Glomerular endothelial cell (primary cell): Measurements from ENCODE around the gene DDX10. TPM values are rescaled to one million over a fixed set of nuclear protein-coding genes. Genes with fewer than 3 reads are reported as not detected.
"Not testable (repeated sequence)": the region's sequence is repeated elsewhere in the genome, so short reads cannot be mapped to it uniquely, and the experiment has no call there.

Source experiments
- DNase-seq: peaks from one replicate; pipeline ENCODE4 v3.0.0-alpha.2; 2011; ENCODE audit warnings: low read depth, low spot score; ENCODE audit errors: extremely low read depth
- total RNA-seq: library from RNA; depleted of rRNA; stranded (reverse); fragments of >200 nt; gene quantifications from 2 replicates; pipeline ENCODE4 v1.2.3, GENCODE V29; 2015

DDX10 gene
- total RNA-seq, 1 donor from 2014 or later = 32.7 TPM

DNA sequence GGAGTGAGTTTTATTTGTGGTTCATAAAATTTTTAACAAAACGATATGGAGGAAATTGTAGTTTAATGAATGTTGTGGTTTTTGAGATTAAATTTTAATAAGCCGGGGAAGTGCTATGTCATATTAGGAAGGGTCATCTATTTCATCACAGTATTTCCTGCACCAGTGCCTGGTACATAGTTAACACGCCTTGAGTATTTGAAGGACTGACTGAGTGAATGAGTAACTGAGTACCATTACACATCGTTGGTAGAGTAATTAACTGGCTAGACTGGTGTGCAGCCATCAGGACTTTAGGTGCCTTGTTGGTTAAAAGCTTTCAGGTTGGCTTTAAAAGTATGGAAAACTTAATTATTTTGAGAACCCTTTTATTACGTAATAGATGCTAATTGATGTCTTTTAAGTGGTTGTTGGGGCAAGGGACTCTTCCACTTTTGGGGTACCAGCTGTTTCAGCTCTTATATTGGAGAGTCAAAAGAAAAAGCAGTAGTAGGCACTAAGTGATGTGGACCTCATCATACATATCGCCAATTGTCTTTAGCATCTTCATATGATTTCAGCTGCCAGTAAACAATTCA, 101.8 kb downstream of the DDX10 start:
- no peak for DNase-seq

DNA sequence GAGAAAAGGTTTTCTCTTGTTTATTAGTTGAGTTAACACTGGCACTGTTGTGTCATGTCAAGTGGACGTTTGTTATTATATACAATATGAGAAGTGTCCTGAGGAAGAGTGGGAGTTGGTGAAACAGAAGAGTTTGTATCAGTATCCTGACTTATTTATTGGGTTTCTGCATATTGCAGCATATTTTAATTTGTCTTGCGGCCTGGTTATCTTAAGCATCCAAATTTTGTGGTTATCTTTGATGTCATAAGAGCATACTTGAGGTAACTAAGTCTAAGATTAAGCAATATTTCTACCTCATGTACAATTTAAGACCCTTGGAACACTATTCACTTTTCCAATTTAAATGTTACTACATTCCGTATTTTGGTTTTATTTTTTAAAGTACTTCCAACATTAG, 103.5 kb downstream of the DDX10 start:
- no peak for DNase-seq

DNA sequence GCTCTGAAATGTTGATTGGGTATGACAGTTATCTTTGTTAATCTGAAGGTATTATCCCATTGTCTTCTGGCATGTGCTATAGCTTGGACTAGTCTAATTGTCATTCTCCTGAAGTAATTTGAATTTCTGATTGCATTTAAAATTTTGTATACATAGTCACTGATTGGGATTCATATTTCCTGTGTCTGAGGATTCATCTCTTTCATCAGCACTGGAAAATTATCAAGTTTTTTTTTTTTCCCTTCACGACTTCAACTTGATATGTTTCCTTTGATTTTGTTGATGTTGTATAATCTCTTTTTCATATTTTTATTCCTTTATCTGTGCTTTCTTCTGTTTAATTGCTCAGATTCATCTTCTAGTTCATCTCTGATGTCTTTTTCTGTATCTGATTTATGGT, 104.1 kb downstream of the DDX10 start:
- DNase-seq = no peak

DNA sequence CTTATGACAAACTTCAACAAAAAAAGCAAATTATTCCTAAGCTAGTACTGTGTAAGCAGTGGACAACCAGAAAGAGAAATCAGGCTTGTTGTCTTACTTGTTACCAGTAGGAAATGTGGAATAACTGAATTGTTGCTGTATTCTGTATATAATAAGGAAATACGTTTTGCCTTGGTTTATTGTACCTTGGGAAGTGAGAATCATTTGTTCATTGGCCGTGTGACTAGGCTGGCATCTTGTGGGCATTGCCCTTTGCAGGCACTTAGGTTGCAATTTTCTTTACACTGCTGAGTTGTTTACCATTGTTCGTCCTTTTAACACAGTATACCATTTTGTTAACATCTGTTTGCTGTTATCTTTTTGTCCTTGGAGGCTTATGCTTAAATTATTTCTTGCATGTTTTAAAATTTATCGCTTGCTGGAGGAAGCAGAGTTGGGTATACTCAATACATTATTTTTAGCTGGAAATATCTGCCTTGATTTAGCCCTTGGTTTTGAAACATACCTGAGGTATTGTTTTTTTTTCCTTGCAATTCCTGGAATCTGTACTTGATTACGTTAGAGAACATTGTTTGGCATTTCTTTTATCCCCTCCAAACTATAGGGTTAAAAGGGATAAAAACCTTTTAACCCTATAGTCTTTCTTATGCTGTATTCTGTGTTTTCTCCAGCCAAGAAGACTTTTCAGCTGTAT, 109.3 kb downstream of the DDX10 start:
- DNase-seq = no peak

DNA sequence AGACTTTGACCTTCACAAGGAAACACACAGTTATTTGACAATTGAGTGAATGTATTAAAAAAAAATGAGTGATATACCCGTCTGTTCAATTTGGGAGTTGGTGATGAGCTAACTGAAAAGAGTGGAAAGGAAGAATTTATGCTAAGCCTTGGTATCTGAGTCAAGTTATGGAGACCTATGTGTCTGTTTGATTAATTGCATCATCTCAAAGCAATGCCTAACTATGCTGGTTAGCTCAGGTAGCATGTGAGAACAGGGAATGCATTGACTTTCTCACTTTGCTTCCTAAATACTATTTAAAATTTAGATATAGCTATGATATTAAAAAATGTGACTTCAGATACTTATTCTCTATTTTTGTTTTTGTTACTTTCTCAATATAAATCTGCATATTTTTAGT, 110.5 kb downstream of the DDX10 start:
- DNase-seq = no peak

DNA sequence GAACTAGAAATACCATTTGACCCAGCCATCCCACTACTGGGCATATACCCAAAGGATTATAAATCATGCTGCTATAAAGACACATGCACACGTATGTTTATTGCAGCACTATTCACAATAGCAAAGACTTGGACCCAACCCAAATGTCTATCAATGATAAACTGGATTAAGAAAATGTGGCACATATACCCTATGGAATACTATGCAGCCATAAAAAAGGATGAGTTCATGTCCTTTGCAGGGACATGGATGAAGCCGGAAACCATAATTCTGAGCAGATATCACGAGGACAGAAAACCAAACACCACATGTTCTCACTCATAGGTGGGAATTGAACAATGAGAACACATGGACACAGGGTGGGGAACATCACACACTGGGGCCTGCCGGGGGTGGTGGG, 114.3 kb downstream of the DDX10 start:
- DNase-seq = not testable (repeated sequence)

DNA sequence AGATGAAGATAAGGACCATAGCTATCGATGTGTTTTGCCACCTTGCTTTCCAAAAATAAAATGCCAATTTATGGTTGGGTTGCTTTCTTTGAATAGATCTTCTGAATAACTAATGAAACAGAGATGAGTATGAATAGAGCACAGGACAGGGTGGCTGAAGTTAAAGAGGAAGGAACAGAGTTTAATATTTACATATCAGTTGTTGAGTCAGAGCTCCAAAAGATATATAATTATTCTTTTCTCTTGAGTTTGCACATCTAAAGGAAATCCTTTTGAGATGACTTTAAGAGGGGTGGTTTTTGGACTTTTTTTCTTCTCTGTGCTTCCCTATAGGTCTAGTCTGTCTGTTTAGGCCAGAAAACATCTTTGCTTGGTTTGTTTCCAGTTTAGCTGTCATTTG, 115.2 kb downstream of the DDX10 start:
- DNase-seq = no peak

DNA sequence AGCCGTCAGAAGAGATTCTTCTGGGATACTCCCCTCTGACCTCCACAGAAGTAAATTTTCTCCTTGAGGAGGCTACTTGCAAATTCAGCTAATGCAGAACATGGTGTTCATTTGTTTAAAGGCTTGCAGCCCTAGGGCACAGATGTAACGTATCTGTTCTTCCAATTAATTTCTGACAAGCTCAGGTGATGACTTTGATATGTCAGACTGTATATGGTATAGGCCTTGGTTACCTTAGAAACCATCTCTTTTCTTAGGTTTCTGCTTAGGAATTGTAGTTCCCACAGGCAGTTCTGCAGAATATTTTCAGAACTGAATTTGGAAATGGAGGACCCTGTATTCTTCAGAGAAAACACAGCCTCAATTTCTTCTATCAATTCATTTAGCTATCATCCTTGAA, 117.1 kb downstream of the DDX10 start:
- no peak for DNase-seq

DNA sequence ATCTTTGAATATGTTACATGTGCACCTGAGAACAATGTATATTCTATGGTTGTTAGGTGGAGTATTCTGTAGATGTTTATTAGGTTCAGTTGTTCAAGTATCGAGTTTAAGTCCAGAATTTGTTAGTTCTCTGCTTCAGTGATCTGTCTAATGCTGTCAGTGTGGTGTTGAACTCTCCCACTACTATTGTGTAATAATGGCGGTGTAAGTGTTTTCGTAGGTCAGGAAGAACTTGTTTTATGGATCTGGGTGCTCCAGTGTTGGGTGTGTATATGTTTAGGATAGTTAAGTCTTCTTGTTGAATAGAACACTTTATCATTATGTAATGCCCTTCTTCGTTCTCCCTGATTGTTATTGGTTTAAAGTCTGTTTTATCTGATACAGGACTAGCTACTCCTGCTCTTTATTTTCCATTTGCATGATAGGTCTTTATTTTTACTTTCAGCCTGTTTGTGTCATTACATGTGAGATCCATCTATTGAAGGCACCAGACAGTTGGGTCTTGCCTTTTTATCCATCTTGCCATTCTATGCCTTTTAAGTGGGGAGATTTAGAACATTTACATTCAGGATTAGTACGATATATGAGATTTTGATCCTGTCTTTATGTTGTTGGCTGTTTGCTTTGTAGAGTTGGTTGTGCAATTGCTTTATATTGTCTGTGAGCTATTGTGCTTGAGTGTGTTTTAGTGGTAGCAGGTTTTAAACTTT, 121.6 kb downstream of the DDX10 start:
- no peak for DNase-seq

DNA sequence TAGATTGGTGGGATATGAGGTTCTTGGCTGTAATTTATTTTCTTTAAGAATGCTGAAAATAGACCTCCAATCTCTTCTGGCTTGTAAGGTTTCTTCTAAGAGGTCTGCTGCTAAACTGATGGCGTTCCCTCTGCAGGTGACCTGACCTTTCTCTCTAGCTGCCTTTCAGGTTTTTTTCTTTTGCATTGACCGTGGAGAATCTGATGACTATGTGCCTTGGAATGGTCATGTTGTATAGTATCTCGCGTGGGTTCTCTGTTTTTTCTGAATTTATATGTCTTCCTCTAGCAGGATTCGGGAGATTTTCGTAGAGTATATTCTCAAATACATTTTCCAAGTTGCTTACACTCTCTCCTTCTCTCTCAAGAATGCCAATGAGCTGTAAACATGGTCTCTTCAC, 122.2 kb downstream of the DDX10 start:
- DNase-seq = no peak

DNA sequence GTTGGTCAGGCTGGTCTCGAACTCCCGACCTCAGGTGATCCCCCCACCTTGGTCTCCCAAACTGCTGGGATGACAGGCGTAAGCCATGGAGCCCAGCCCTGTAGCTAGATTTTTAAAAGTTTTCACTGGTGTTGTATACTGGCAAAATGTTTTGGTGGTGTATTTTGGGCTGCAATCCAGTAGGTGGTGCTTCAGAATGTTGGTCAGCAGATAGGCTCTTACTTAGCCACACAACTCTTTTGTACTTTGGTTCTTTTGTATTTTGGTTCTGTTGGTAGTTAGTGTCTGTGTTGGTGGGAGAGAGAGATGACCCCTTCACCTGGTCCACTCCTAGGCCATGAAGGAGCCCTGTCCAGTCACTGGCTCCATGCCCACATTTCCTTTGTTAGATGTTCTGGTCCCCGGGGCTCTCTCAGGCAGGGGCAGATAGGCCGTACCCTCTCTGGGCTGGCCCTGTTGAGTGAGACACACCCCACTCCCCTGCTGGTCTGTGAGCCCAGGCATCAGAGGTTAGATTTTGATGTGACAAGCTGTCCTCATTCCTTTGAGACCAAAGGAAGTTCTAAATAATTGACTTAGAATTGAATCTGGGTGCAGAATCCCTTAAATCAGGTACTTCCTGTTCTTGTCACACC, 123.8 kb downstream of the DDX10 start:
- DNase-seq = peak; percentile 34

DNA sequence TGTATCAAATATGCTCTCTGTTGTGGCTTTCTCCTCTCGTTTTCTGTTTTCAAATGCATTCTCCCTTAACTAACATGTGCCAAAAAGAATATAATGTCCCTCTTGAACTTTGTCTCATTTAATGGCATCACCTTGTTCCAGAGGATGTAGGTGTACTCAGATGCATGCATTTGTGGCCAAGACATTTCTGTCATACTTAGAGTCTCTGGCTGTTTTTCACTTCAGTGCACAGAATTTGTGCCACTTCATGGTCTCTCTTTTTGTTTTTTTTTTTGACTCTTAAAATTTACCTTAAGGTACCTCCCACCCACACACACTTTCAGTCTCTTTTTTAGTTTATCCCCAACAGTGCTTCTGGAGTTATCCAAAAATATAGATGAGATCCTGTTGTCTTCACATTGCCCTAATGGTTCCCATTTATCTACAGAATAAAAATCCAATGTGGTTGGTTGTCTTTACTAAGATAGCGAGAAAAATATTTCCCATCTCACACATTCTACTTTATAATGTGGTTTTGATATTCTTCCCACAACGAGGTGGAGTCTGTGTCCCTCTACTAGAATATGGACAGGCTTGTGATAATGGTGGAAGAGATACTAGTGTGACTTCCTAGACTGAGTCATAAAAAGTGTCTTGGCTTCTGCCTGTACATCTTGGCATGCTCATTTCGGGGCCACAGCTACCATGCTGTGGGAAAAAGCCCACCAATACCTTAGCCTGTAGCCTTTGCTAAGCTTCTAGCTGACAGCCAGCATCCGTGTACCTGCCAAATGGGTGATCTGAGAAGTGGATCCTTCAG, 125.8 kb downstream of the DDX10 start:
- DNase-seq = no peak

DNA sequence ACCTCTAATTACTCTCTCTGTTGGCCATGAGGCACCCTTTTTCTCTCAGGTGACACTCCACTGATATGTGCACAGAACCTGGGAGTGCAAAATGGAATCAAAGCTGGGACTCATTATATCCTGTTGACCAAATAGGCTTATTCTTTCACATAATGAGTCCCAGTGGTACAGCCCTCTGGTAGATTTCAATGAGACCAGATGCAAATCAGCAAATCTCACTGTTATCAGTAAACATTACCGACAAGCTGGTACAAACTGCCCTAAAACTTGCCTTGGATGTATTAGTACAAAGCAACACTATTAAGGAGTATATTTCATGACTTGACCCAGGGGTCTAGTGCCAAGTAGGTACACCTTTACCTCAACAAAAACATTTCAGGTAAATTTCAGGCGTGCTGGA, 128.3 kb downstream of the DDX10 start:
- no peak for DNase-seq

DNA sequence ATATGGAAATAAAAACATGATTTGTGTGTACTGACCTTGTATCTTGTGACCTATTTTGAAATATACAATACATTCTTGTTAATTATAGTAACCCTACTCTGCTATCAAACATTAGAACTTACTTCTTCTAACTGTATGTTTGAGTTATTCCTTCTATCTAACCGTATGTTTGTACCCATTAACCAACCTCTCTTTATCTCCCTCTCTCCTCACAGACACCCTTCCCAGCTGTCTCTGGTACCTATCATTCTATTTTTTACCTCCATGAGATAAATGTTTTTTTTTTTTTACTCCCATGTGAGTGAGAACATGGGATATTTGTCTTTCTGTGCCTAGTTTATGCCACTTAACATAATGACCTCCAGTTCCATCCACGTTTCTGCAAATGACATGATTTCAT, 128.7 kb downstream of the DDX10 start:
- DNase-seq = no peak

DNA sequence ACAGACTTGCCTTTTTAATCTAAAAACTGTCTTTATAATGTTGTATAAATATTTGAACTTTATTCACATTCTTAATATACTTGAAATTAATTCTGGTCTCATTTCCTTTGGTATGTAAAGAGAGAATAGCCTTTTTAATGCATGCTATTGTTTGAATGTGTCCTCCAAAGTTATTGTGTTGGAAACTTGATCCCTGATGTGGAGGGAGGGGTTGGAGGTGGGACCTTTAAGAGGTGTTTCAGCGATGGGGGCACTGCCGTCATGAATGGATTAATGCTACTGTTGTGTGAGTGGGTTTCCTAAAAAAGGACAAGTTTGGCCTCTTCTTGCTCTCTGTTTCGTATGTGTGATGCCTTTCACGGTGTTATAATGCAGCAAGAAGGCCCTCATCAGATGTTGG, 131.7 kb downstream of the DDX10 start:
- no peak for DNase-seq

DNA sequence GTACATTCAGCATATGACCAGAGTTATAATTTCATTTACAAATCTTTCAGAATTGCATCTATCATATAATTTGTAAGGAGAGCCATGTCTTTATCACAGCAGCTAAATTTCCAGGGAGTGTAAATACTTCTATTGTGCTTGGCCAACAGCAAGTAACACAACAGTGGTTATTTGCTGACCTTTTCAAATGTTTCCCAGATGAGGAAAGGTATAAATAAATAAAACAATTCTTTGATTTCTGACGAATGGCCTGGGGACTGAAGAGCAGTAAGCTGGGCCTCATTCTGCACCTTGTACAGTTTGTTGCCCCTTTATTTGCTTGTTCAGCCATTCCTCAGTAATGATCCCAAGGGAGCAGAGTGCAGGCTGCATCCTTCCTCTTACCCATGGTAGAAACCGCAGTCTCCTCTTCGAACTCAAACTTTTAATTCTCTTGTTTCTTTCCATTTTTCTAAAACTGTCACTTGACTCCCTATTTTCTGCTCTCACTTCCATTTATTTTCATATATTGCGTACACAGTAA, 132.8 kb downstream of the DDX10 start:
- DNase-seq = no peak

DNA sequence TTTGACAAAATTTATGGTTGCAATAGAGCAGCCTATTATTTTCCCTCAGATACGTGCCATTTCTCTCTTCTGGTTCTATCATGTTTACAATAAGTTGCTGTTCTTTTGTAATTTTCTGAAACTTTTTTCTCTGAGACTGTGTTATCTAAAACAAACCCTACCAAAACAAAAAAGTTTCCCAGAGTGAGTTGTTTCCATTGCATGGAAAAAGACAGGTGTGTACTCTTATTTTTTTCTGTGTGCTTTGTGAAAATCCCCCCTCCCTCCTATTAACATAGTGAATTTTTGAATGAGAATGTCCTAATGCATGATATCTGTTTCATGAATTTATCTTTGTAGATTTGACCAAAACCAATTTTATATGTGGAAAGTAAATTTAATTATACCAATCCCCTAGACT, 137.6 kb downstream of the DDX10 start:
- no peak for DNase-seq

DNA sequence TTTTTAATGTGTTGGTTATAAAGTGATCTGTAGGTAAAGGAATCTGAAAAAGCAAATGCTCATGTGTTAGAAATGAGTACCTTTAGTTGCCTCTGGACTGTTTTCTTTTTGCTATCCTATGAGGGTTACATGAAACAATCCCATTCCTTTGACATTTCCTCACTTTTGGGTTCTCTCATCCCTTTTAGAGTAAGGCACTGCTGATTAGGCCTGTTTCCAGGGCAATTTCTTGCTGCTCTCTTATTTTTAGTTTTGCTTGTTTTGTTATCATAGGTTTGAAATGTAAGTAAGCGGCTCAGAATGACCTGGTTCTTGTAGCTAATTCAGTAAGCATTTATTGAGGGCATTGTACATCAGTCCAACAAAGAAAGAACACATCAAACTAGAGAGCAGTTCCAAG, 138.9 kb downstream of the DDX10 start:
- no peak for DNase-seq

DNA sequence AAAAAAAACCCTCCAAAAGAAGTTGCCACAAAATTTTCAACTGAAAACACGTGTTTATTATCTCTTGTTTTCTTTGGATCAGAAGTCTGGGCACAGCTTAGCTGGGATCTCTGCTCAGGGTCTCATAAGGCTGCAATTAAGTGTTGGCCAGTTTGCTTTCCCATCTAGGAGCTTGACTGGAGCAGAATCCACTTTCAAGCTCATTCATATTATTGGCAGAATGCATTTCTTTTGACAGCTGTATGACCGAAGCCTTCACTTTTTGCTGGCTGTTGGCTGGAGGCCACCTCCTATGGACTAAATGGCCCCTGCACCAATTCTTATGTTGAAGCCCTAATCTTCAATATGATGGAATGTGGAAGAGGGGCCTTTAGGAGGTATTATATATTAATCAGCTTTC, 139.6 kb downstream of the DDX10 start:
- DNase-seq = no peak

DNA sequence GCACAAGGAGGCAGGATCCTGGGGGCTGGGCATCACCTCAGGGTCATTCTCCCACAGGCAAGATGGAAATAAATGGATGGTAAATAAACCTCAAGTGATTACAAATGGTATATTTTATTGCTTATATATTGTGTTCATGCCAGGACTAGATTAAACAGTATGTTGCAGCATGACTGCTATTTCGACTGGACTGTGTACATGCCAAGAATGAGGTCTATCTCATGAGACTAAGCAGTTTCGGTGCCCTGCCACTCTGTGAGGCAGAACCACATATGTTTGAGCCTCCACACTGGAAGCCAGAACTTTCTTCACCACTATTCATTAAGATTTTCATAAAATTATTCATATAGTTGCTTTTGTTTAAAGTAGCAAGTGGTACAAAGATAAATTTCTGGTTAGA, 140.2 kb downstream of the DDX10 start:
- no peak for DNase-seq

DNA sequence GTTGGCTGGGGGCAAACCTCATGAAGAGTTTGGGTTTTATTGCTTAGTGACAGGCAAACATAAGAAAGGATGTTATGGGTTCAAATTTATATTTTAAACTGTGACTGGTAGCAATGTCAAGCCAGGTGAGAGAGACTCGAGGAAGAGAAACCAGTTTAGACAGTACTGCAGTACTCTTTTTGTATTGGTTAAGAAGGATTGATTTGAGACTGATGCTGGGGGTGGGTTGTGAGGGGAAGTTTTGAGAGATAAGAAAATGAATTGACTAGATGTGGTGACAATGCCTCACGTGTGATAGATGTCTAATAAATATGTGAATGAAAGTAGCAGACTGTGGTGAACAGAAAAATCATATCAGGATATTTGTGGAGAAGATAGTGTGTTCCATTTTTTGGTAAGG, 142.4 kb downstream of the DDX10 start:
- no peak for DNase-seq
